GM21381 (cell line): Measurements from ENCODE around the gene TBC1D19.
"Not testable (repeated sequence)": the region's sequence is repeated elsewhere in the genome, so short reads cannot be mapped to it uniquely, and the experiment has no call there.

Experiments
- ATAC-seq: cut with Tn5 transposase; IDR thresholded peaks from one replicate; pipeline ENCODE4 v1.9.1; 2021; ENCODE audit warnings: mild to moderate bottlenecking, moderate library complexity; ENCODE audit not compliant: unreplicated experiment

The TBC1D19 gene

DNA sequence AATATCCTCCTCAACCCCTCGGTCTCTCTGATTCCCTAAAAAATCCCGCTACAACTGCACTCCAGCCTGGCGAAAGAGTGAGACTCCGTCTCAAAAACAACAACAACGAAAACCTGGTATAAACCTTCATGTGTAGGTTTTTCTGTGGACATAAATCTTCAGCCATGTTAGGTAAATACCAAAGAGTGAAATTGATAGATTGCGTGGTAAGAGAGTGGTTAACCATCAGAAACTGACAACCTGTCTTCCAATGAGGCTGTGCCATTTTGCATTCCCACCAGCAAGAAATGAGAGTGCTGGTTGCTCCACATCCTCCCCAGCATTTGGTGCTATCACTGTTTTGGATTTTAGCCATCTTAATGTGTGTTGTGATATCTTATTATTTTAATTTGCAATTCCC lies 10.9 kb downstream of the TBC1D19 start:
- no peak for ATAC-seq

DNA sequence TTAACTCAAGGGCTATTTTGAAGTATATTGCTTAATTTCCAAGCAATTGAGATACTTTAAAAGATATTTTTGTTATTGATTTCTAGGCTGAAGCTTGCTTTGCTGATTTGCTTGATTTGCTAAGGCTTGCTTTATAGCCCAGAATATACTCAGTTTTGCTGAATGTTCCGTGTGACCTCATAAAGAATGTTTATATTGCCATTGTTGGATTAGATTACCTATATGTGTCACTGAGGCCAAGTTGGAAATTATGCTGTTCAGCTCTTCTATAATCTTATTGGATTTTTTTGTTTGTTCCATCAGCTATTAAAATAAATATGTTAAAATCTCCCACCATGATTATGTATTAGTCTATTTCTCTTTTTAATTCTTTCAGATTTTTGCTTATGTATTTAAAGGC lies 13.0 kb downstream of the TBC1D19 start:
- no peak for ATAC-seq

DNA sequence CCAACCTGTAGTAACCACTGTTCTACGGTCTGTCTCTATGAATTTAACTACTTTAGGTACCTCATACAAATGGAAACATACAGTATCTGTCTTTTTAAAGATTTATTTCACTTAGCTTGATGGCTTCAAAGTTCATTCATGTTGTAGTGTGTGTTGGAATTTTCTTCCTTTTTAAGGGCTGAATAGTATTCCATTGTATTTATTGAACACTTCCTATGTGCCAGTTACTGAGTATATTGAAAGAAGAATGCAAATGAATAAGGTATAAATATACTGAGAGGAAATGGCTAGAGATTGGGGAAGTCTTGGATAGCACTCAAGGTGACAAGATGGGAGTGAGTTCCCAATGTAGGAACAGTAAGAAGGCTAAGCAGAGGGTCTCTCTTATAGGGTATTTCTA lies 17.3 kb downstream of the TBC1D19 start:
- no peak for ATAC-seq

DNA sequence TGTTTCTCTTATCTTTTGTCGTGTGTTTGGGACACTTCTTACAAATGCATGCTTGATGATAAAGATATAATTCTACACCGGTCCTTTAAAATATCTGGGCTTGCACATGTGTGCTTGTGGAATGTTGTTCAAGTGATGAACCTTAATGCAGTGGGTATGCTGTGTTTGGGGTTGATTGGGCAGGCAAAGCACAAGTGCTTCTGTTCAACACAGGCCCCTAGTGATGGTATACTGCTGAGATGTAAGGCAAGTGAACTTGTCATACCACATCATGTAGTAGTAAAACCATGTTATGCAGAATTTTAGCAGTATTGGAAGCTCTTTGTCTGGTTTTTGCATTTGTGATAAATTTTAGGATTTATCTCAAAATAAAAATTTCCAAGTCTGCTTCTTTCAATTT lies 23.9 kb downstream of the TBC1D19 start:
- no peak for ATAC-seq

DNA sequence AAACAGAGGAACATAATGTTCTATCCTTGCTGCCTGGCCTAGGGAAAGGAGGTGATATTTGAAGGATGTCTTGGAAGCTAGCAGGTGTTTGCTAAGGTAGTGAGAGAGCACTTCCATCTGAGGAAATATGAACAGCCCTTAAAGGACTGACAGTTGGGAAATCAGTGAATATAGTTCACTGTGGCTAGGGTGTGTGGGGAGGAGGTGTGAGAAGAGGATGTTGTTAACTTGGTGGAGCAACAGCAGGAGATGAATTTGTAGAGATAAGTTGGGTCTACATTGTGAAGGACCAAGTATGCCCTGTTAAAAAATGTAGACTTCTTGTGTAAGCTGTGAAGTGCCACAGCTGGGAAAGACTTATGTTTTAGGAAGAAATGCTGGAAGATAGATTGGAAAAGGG lies 25.5 kb downstream of the TBC1D19 start:
- ATAC-seq: no peak

DNA sequence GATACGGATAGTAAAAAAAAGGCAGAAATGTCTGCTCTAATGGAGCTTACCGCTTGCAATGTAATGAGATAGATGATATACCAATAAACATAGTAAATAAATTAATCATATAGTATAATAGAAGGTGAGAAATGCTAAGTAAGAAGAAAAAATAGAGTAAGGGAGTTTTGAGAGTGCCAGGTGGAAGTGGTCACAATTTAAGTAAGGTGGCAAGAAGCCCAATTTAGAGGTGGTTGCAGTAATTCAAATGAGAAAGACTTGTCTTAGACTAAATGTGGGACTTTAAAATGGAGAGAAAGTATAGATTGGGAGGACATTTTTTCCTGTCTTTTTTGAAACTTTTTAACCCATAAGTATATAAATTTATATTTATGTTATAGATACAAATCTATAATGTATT lies 26.0 kb downstream of the TBC1D19 start:
- ATAC-seq: no peak

DNA sequence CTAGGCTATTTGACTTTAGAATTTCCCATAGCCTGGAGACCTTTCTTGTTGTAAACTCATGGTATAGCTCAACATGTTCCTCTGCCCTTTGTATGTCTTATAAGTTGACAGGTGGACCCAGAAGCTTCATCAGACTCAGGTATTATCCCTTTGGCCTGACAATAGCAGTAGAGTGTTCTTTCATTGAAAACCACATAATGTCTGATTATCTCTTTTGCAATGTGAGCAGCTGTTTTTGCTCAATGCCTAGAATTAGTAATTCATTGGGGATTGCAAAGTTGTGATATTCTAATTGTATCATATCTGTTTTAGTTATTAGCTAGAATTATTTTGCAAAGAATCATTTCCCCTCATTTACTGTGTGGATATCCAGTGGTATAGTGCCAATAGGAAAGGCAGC lies 27.5 kb downstream of the TBC1D19 start:
- no peak for ATAC-seq

DNA sequence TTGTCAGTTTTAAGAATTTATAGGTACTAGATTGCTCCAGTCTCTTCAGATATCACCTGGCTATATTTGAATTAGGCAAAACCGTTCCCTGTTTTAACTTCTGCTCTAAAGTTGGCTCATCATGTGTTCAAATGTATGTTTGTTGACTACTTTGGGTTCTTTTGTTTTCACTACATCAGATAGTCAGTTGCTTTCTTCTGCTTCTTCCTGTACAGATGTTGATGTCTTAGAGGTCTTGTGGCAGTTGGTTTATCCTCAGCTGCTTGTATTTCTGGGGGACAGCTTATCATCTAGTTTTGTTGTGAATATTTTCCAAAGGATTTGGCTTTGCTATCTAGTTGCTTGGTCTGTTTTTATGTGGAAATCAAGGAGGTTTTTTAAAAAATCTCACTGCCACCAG lies 28.0 kb downstream of the TBC1D19 start:
- ATAC-seq: no peak

DNA sequence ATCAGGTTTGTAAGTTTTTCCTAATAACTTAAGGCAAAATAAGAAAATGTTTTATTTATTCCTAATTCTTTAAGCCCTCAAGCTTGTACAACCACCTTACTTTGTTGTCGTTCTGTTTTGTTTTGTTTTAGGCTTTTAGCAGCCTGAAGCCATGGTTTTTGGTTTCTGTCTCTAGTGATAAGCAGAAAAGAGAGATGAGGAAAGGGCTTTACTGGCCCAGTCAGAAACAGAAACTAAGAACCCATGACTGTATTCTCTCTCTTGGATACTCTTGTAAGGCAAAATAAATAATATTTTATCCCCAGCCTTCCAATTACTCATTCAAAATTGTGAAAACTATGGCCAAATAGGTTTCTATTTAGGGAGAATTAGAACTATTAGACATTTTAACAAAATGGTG lies 29.4 kb downstream of the TBC1D19 start:
- ATAC-seq: no peak

DNA sequence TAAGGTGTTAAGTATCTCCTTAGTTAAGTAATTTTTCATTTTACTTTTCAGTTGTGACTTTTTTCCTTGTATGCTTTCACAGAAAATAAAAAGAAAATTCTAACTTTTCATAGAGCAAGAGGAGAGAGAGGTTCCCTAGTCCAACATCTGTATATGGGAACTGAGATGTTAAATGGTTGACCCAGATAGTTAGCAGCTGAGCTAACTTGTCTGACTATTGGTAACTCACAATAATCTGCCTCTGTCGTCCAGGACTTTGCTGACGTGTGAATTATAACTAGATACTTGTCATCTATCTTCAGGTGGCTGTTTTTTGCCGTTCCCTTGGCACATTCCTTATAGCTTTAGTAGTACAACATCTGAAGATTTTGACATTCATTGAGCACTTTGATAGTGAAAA lies 29.9 kb downstream of the TBC1D19 start:
- no peak for ATAC-seq

DNA sequence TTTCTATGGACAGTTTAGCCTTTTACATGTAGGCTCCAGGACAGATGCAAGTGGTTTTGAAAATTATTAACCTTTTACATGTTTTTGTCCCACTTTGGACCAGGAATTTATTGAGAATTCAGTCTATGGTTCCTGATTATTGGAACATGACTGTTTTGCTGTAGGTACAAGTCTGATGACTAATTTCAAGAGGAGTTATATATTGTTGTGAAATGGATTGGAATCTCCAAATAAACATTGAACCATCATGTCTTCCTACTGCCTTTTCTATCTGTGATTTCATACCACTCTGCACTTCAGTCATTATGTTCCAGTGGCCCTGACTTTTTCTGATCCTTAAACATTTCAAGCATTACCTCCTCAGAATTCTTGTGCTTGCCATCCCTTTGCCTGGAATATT lies 35.9 kb downstream of the TBC1D19 start:
- no peak for ATAC-seq

DNA sequence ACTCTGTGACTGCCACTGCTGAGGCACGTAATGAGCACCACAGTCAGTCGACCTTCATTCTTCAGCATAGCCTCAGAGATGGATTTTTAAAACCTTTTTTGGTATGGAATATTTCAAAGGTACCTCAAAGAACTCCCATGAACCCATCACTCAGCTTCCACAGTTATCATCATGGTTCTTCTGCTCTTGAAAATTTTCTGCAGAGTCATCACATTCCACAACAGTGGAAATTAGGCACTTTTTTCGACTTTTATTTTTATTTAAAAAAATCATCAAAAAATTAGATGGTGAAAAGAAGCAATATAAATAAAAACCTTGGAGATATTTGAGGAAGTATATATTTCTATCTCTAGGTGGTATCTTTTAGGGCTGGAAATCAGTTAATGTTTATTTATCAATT lies 37.5 kb downstream of the TBC1D19 start:
- ATAC-seq: no peak

DNA sequence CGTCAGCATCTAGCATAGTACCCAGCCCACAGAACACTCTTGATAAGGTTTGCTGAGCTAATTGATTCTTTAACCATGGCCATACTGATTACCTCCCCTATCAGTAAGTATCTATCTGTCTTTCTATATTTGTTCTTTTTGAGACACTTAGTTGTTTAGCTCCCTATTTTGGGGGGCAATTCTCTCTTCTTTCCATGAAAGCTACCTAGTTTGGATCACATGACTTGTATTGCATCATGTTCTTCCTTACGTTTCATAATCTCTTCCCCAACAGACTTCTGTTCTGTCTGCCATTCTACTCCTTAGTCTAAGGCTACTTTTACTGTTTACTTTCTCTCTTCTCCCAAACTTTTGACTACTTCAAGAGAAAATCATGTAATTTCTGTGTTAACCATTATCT lies 39.0 kb downstream of the TBC1D19 start:
- no peak for ATAC-seq

DNA sequence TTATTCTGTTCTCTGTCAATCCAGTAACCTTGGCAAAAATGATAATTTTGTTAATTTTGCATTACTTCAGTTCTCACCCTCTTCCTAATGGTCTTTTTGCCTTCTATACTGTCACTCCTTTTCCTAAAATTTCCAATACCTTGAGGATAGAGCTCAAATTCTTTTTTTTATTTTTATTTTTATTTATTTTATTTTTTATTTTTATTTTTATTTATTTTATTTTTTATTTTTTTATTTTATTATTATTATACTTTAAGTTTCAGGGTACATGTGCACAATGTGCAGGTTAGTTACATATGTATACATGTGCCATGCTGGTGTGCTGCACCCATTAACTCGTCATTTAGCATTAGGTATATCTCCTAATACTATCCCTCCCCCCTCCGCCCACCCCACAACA lies 42.8 kb downstream of the TBC1D19 start:
- ATAC-seq: not testable (repeated sequence)

DNA sequence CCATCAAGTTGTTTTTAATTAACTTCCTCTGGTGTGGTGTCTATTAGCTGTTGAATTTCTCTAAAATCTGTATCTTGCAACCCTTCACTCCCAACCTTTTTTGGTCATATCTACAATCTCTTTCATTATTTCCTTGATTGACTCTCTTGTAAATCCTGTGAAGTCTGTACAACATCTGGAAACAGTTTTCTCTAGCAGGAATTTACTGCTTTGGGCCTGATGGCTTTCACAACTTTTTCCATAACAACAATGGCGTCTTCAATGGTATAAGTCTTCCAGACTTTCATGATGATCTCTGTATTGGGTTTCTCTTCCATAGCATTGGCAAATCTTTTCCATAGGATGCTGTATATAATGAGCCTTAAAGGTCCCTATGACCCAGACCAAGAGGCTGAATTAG lies 49.0 kb downstream of the TBC1D19 start:
- no peak for ATAC-seq

DNA sequence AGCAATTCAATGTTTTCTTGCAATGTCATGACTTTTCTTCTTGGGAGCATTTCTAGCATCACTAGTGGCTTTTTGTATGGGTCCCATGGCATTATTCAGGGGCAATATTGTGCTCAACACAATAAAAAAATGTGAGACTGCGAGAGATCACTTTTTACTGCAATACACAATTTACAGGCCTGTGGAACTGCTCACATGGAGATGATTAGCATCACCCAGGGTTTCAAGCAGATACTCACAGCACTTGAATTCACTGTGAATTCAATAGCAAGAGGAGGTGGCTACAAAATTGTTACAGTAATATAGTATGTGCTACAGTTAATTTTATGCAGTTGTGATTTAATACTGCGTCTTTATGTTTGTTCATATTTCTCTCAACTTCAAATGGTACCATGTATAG lies 50.4 kb downstream of the TBC1D19 start:
- ATAC-seq: no peak

DNA sequence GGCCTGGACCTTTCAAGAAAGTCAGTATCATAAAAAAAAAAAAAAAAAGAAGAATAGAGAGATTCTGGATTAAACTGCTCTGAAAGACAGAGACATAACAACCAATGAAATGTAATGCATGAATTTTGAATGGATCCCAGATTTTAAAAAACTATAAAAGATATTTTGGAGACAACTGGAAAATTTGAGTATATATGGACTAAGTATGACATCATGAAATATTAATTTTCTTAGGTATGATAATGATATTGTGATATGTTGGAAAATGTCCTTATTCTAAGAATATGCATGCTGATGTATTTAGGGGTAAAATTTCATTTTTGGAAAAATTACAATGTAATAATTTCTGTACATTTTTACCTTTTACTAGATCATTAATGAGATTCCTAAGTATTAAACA lies 52.6 kb downstream of the TBC1D19 start:
- no peak for ATAC-seq

DNA sequence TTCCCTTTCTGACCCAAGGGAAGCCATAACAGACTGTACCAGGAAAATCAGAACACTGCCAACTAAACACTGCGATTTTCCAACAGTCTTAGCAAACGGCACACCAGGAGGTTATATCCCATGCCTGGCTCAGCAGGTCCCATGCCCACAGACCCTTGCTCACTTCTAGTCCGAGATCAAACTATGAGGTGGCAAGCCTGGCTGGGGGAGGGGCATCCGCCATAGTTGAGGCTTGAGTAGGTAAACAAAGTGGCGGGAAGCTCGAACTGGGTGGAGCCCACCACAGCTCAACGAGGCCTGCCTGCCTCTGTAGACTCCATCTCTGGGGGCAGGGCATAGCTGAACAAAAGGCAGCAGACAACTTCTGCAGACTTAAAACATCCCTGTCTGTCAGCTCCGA lies 56.8 kb downstream of the TBC1D19 start:
- ATAC-seq: not testable (repeated sequence)

DNA sequence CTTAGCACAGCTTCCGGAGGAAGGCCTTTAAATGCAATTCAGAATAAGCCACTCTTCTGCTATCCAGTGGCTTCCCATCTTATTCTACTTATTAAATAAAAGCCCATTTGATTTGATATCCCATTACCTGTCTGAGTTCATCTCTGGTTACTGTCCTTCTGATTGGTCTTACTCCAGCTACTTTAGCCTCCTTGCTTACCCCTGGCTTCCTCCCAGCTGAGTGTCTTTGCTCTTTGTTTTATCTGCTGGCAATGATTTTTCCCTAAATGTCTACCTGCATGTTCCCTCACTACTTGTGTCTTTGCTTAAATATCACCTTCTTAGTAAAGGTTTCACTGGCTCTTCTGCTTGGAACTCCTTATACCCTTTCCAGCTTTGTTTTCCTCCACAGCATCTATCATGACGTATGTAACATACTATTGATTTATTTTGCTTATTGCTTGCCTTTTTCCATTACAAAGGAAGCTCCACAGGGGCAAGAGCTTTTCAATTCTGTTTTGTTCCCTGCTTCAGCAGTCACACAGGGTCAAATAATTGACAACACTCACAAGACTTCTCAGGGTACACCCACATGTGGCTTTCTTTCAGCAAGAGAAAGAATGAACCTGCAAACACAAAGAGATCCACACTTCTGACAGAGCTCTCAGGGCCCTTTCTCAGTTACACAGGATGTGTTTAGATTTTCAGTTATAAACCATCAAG lies 63.8 kb downstream of the TBC1D19 start:
- ATAC-seq: no peak

DNA sequence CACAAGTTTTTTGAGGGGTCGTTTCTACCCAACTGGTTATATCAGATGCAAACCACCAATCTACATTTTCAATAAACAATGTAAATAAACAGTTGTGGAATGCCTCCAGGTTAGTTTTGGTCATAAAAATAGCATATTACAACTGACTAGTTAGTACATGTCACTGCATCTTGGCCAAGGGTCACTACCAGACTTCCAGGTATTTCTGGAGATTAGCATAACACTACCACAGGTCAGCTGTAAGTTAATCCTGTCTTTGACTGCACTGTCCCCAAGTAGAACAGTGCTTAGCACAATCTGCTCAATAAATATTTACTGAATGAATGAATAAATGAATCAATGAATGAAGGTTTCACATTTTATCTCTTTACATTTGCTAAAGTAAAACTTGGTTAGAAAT lies 64.4 kb downstream of the TBC1D19 start:
- ATAC-seq: no peak

DNA sequence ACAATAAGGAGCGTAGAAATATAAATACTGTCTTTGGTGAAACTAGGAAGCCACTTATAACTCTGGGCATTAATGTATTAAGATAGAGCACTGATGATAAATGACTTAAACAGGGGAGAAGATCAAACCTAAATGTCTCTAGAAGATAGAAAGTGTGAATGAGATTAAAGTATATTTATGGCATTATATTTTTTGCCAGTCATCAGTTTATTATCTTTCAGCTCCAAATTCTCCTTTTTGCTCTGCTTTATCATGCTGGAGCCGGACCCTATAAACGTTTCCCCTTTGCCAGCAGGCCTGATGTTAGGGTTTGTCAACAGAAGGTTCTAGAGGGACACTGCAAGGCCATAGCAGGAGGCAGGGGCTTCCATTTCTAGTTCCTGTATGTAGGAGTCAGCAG lies 76.4 kb downstream of the TBC1D19 start:
- ATAC-seq: no peak

DNA sequence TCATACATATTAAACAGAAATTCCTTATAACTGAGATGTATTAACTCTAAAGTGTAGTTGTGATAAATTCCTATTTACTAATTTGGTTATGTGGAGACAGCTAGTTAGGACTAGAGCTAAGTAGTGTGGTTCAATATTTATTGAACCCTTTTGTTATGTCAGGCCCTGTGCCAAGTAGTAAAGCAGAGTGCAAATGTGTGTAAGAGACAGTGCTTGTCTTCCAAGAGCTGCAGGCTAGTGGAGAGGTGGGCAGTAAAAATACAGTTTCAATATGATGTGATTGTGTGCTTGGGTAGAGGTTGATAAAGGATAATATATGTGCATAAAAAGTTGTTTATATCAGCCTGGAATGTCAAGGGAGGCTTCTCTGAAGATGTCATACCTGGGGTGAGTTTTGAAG lies 80.0 kb downstream of the TBC1D19 start:
- no peak for ATAC-seq

DNA sequence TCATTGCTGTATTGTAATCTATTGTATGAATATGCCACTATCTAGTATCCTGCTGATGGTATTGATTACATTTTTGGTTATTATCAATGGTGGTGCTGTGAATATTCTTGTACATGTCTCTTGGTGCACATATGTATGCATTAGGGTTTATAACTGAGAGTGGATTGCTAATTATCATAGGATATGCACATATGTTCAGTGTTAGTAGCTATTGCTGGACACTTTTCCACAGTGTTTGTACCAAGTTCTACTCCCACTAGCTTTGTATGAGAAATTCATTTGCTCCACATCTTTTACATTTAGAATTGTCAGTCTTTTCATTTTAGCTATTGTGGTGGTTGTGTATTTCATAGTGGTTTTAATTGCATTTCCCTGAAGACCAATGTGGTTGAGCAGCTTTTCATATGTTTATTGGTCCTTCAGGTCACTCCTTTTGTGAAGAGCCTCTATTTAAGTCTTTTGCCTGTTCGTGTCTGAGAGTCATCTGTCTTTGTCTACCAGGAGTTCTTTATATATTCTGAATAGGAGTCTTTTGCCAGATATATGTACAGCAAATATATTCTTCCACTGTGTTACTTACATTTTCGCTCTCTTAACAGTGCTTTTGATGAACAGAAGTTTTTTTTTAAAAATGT lies 87.1 kb downstream of the TBC1D19 start:
- ATAC-seq: no peak
